GM12801 (cell line): ENCODE results near the gene PPP1R12B.

Experiments used
- TF ChIP-seq, protein P1 (sequence below): IDR thresholded peaks from one replicate; pipeline ENCODE4 v1.5.1; 2011; ENCODE audit warnings: control low read depth; ENCODE audit not compliant: insufficient read length; ENCODE audit errors: extremely low read depth

PPP1R12B gene

DNA sequence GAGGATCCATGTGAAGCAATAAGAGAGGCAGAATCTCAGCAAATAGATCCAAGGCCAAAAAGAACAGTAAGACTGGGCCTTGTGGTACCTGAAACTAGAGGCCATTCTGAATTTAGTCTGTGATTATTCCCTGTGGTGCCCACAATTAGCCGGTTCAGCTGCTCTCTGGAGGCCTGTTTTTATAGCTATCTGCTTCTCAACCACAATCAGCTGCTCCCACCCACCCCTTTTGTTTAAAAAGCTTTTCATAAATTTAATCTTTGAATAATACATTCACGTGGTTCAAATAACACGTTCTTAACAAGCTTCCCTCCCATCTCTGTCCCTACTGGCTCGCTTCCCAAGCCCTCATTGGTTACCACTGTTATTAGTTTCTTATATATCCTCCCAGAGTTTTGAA is 24.8 kb upstream of the PPP1R12B start:
- TF ChIP-seq, protein P1, sequence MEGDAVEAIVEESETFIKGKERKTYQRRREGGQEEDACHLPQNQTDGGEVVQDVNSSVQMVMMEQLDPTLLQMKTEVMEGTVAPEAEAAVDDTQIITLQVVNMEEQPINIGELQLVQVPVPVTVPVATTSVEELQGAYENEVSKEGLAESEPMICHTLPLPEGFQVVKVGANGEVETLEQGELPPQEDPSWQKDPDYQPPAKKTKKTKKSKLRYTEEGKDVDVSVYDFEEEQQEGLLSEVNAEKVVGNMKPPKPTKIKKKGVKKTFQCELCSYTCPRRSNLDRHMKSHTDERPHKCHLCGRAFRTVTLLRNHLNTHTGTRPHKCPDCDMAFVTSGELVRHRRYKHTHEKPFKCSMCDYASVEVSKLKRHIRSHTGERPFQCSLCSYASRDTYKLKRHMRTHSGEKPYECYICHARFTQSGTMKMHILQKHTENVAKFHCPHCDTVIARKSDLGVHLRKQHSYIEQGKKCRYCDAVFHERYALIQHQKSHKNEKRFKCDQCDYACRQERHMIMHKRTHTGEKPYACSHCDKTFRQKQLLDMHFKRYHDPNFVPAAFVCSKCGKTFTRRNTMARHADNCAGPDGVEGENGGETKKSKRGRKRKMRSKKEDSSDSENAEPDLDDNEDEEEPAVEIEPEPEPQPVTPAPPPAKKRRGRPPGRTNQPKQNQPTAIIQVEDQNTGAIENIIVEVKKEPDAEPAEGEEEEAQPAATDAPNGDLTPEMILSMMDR = no peak

DNA sequence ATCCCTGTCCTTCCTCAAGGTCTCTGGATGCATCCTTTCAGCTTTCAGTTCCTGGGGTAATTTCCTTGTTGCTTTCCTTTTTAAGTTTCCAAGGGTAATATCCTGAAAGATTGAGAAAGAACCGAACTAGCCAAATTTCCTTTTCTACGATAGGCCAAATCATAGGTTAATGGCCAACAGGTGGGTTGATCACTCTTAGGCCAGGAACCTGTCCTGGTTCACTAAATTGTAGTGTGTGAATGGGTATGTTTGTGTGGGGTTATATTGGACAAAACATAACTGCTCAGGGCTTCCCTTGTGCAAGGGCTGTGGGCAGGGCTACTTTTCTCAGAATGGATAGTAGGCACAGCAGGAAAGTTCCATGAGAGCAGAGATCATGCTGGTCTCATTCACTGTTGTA is 23.9 kb upstream of the PPP1R12B start:
- TF ChIP-seq, protein P1 = no peak

DNA sequence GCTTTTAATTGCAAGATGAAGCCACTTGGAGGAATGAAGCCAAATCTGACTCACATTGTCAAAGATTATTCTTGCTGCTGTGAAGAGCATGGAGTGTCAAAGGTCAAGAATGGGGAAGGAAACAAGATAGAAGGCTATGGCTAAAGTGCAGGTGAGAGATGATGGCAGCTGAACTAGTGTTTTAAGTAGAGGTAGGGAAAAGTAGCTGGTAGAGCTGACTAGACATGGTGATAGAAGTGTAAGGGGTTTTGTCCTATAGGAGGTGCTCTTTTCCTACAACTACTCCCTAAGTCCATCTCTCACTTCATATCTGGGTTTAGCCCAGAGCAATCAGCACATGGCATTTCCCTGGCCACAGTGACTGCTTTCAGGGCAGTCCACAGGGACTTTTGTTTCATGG is 18.6 kb upstream of the PPP1R12B start:
- TF ChIP-seq, protein P1 = no peak

DNA sequence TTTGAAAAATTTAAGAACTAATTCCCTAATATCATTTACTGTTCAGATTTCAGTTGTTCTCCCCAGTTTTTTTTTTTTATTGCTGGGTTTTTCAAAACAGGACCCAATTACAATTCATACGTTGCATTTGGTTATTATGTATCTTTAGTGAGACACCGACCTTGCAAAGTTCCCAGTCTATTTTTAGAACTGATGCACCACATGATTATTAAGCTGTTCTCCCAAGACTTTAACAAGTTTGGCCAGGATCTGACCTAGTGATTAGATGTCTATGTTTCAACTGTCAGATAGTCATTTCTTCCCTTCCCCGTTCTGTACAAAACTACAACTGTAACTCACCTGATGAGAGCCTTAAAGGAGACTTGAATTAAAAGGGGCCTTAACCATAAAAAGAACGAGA is 14.6 kb upstream of the PPP1R12B start:
- TF ChIP-seq, protein P1 = no peak

DNA sequence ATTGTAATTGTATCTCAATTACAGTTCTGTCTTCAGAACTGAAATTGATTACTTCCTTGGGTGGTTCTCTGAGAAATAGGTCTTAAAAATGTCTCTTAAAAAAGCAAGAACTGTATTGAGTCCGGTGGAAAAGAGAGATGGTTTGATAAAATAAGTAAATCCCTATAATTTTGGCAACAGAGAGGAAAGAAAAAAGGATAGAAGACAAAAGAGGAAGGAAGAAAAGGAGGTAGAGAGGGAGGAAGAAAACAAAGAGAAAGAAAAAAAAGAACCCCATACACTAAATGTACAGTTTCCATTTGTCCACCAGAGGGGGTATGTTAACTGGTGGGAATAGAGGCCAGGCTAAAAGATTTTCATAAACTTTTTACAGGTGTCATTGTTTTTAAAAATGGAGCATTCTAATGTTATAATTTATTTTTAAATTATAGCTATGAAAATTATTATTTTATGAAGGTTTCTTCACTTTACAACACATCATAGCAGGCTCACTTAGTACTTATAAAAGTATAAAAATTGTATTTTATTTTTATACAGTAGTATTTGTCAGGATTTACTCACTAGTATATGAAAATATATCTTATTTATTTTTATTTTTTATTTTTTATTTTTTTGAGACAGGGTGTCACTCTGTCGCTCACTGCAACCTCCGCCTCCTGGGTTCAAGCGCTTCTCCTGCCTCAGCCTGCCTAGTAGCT is 4.7 kb upstream of the PPP1R12B start:
- TF ChIP-seq, protein P1 = no peak

DNA sequence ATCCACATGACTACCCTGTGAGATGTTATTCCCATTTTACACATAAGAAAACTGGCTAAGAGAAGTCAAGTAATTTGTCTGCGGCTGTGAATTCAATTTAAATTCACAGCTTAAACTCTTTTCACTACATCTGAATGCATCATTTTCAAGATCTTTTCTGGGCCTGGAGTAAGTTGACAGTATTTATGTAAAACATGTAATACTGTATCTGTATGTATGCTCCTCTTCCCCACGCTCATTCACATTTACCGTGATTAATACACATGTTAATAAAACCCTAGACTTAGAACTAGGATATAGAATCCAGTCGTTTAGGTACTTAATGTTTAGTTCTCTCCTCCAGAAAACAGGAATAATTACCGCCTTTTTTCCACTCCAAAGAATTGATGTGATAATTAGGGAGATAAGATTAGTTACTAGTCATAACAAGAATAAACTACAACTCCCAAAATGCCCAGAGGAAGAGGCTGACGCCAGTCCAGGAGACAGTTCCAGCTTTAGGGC is 442 bp upstream of the PPP1R12B start:
- TF ChIP-seq, protein P1 = no peak

DNA sequence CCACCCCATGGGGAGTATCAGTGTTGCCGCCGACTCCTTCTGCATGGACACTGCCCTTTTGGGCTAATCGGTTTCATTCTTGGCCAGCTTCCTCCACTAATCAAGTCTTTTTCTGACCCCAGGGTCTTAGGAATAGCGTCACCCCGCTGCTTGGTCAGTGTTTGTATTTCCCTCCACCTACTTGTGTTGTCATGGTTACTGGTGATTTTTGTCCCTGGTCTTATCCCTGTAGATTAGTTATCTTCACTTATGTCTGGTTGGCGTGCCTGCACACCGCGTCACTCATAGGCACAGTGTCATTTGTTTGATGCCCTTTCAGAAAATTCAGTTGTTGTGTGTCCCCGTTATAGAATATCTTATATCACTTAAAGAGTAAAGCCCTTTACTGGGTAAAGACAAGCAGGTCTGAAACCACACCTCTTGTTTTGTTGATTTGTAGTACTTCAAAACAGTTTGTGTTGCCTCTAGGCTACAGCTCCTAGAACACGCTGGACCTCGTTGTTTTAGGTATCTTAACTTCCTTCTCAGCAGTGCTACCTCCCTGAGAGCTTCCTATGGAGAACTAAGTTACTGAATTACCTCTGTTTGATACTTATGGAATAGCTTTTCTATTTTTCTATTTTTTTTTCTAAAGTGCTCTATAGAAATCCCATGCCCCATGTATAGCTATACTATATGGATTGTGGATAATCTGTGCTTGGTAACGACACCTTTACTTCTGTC is 868 bp downstream of the PPP1R12B start:
- TF ChIP-seq, protein P1 = no peak
